ENCODE measurements around the gene DNASE1L3. TPM values are rescaled to one million over a fixed set of nuclear protein-coding genes. Genes with fewer than 3 reads are reported as not detected.

Gene DNASE1L3
- polyA plus RNA-seq, 1 donor from 2014 or later, result not detected

- Histone ChIP-seq H3K4me3 (ENCODE audit: low read length) (no peak overlapping the region), H3K9me2 (ENCODE audit: insufficient read depth, low read length) (no peaks in the 10 kb centered on the region), H3K4me2 (ENCODE audit: low read length) (no peak overlapping the region), H2AFZ (ENCODE audit: low read depth, low read length) (no peak overlapping the region), H3K27me3 (ENCODE audit: insufficient read depth, low read depth, low read length) (no peaks in the 10 kb centered on the region), H3K27ac (ENCODE audit: low read length) (no peak overlapping the region), H3K36me3 (ENCODE audit: insufficient read depth, low read length) (no peaks in the 10 kb centered on the region), H3K79me2 (replicated peaks; ENCODE audit: insufficient read depth, low read length) (no peaks in the 10 kb centered on the region), H4K20me1 (ENCODE audit: insufficient read depth) (no peaks in the 10 kb centered on the region), H3K9ac (ENCODE audit: low read length) (no peak overlapping the region), H3F3A (ENCODE audit: insufficient read depth, low read length, poor library complexity, severe bottlenecking) (no peaks in the 10 kb centered on the region), H3K9me3 (ENCODE audit: low read length) (no peaks in the 10 kb centered on the region)
- TF ChIP-seq POLR2AphosphoS5 (IDR thresholded peaks at IDR 0.05) (no peak), RAD21 (conservative IDR thresholded peaks at IDR 0.05) (no peak), REST (IDR thresholded peaks at IDR 0.05; ENCODE audit: borderline replicate concordance) (no peak), MXI1 (conservative IDR thresholded peaks at IDR 0.05; ENCODE audit: poor library complexity, severe bottlenecking) (no peak)
Measured at GRCh38 chr3:58200846-58201355, 9.9 kb downstream of the DNASE1L3 start.

GRCh38 chr3:58200121-58200709, 10.6 kb downstream of the DNASE1L3 start:
- H3K9ac ChIP-seq (ENCODE audit: low read length), result no peak overlapping the region
- TF ChIP-seq MXI1 (conservative IDR thresholded peaks at IDR 0.05; ENCODE audit: poor library complexity, severe bottlenecking), result no peak
- no peak for TF ChIP-seq CTCF (IDR thresholded peaks at IDR 0.05; ENCODE audit: poor library complexity, severe bottlenecking)
- TF ChIP-seq SMC3 (conservative IDR thresholded peaks at IDR 0.05; ENCODE audit: poor library complexity), result no peak
- no peak for TF ChIP-seq EZH2 (IDR thresholded peaks at IDR 0.05; ENCODE audit: borderline replicate concordance, insufficient read depth, low read length, poor library complexity, severe bottlenecking)
- TF ChIP-seq EP300 (conservative IDR thresholded peaks at IDR 0.05; ENCODE audit: poor library complexity, severe bottlenecking), result no peak
- TF ChIP-seq TAF1 (IDR thresholded peaks at IDR 0.05; ENCODE audit: low read depth), result no peak
- TF ChIP-seq REST (IDR thresholded peaks at IDR 0.05; ENCODE audit: borderline replicate concordance), result no peak

More at GRCh38 chr3:58200121-58200709, 10.6 kb downstream of the DNASE1L3 start:
- Histone ChIP-seq H3K4me2 (ENCODE audit: low read length) (no peak overlapping the region), H3F3A (ENCODE audit: insufficient read depth, low read length, poor library complexity, severe bottlenecking) (no peaks in the 10 kb centered on the region), H3K4me3 (ENCODE audit: low read length) (no peak overlapping the region), H3K79me2 (replicated peaks; ENCODE audit: insufficient read depth, low read length) (no peaks in the 10 kb centered on the region), H3K9me3 (ENCODE audit: low read length) (no peaks in the 10 kb centered on the region), H3K27ac (ENCODE audit: low read length) (no peak overlapping the region), H4K20me1 (ENCODE audit: insufficient read depth) (no peaks in the 10 kb centered on the region), H2AFZ (ENCODE audit: low read depth, low read length) (no peak overlapping the region), H3K9me2 (ENCODE audit: insufficient read depth, low read length) (no peaks in the 10 kb centered on the region), H3K27me3 (ENCODE audit: insufficient read depth, low read depth, low read length) (no peaks in the 10 kb centered on the region), H3K36me3 (ENCODE audit: insufficient read depth, low read length) (no peaks in the 10 kb centered on the region)

Measured in neural cell (in vitro differentiated cells).